SJSA1 (cell line): Measurements from ENCODE around the gene FBXO7. TPM values are rescaled to one million over a fixed set of nuclear protein-coding genes. Genes with fewer than 3 reads are reported as not detected.
A peak's percentile ranks its signal among the peaks of the same experiment; 100 is the strongest.

Source experiments
- DNase-seq, 2 experiments: peaks; one replicate each; pipeline ENCODE4 v3.0.0-alpha.2; 2015 to 2020; ENCODE audit warnings: low spot score in 2 of 2, low read depth in 1 of 2
- H3K27ac ChIP-seq: fragments of 250-450 bp; sonication (Bioruptor Pico); 2 replicates; pipeline ENCODE4 v1.5.1; 2020; ENCODE audit warnings: mild to moderate bottlenecking, moderate library complexity
- H3K27me3 ChIP-seq: fragments of 250-450 bp; sonication (Bioruptor Pico); replicated peaks from 2 replicates; pipeline ENCODE4 v1.5.1; 2020; ENCODE audit warnings: mild to moderate bottlenecking, moderate library complexity
- H3K36me3 ChIP-seq: fragments of 250-450 bp; sonication (Bioruptor Pico); 2 replicates; pipeline ENCODE4 v1.5.1; 2020; ENCODE audit warnings: mild to moderate bottlenecking
- H3K4me1 ChIP-seq: fragments of 250-450 bp; sonication (Bioruptor Pico); replicated peaks from 2 replicates; pipeline ENCODE4 v1.6.1; 2021; ENCODE audit warnings: mild to moderate bottlenecking
- H3K4me3 ChIP-seq: fragments of 250-450 bp; sonication (Bioruptor Pico); 2 replicates; pipeline ENCODE4 v1.5.1; 2020; ENCODE audit warnings: mild to moderate bottlenecking
- H3K9me3 ChIP-seq: fragments of 250-450 bp; sonication (Bioruptor Pico); replicated peaks from 2 replicates; pipeline ENCODE4 v1.5.1; 2020; ENCODE audit warnings: mild to moderate bottlenecking
- total RNA-seq: library from RNA; depleted of rRNA; stranded (reverse); fragments of >200 nt; shearing (Covaris generic); gene quantifications from 2 replicates; pipeline ENCODE4 v1.2.3, GENCODE V29; 2014; rRNA removed

FBXO7 gene
- total RNA-seq, 1 experiment from 2014 or later, result 139 TPM

DNA sequence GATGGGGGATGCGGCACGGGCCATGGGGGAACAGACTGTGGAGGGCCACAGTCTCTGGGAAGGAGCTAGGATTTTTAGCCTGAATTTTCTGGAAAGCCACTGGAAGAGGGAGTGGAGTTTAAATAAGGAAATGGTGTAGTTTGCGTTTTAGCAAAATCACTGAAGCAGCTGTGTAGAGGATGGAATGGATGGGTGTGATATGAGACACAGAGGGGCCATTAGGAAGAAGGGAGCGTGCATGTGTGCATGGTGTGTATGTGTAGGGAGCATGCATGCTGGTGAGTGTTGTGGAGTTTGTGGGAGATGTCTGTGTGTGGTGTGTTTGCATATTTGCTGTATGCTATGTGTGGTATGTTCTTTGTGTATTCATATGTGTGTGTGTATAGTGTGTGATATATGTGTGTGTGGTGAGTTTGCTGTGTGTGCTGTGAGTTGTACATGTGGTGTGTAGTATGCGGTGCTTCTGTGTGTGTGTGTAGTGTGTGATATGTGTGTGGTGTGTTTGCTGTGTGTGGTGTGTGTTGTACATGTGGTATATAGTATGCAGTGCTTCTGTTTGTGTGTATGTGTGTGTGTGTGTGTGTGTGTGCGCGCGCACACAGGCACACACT, 67.6 kb downstream of the FBXO7 start:
- H3K27ac ChIP-seq, result no peak overlapping the region
- no peak for DNase-seq
- H3K36me3 ChIP-seq, result no peaks in the 10 kb centered on the region
- no peaks in the 10 kb centered on the region for H3K27me3 ChIP-seq
- peaks cover 36% of the 10 kb centered on the region for H3K4me1 ChIP-seq
- no peak overlapping the region for H3K4me3 ChIP-seq
- H3K9me3 ChIP-seq, result no peaks in the 10 kb centered on the region

- Histone ChIP-seq H3K4me1 (peaks cover 36% of the 10 kb centered on the region), H3K9me3 (no peaks in the 10 kb centered on the region), H3K27me3 (no peaks in the 10 kb centered on the region), H3K27ac (no peak overlapping the region), H3K4me3 (no peak overlapping the region), H3K36me3 (no peaks in the 10 kb centered on the region)
- no peak for DNase-seq
Observed at GRCh38 chr22:32542677-32543357, 68.2 kb downstream of the FBXO7 start.

GRCh38 chr22:32544953-32545558, 70.4 kb downstream of the FBXO7 start:
- H3K9me3 ChIP-seq, result no peaks in the 10 kb centered on the region
- peak in 1 of 2 experiments; percentile 81 for DNase-seq
- no peaks in the 10 kb centered on the region for H3K27me3 ChIP-seq
- peaks cover 30% of the 10 kb centered on the region for H3K4me1 ChIP-seq
- peak overlapping the region; percentile 78 for H3K27ac ChIP-seq
- H3K36me3 ChIP-seq, result no peaks in the 10 kb centered on the region
- no peak overlapping the region for H3K4me3 ChIP-seq

DNA sequence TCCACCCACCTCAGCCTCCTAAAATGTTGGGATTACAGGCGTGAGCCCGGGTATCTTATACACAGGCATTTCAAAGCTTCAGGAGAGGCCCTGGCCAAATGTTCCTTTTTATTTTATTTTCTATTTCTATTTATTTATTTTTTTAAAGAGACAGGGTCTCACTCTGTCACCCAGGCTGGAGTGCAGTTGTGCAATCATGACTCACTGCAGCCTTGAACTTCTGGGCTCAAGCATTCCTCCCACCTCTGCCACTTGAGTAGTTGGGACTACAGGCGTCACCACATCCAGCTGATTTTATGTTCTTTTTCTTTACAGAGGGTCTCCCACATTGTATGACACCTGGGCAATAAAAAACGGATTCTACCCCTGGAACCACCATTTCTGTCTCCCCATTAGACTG, 71.2 kb downstream of the FBXO7 start:
- no peaks in the 10 kb centered on the region for H3K36me3 ChIP-seq
- H3K27me3 ChIP-seq, result no peaks in the 10 kb centered on the region
- H3K27ac ChIP-seq, result peak overlapping the region; percentile 78
- H3K4me3 ChIP-seq, result no peak overlapping the region
- H3K4me1 ChIP-seq, result peaks cover 30% of the 10 kb centered on the region
- no peaks in the 10 kb centered on the region for H3K9me3 ChIP-seq
- peak; percentile 50 to 70 for DNase-seq

DNA sequence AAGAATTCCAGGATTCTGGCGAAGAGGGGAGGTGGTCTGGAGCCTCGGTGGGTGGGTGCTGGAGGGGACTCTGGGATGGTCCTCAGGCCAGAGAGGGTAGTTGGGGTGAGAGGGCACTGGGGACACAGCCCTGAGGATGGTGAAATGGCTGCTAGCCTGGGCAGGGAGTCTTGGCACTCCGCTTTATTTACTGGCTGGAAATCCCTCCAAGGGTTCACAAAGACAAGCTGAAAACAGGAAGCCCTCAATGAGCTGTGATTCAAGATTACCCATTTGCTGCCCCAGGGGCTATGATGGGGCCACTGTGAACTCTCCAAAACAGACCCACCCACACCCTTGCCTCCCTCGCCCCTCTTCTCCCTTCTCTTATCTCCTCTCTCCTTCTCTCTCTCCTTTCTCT, 71.9 kb downstream of the FBXO7 start:
- Histone ChIP-seq H3K27me3 (no peaks in the 10 kb centered on the region), H3K9me3 (no peaks in the 10 kb centered on the region), H3K36me3 (no peaks in the 10 kb centered on the region), H3K4me3 (no peak overlapping the region), H3K4me1 (peaks cover 30% of the 10 kb centered on the region), H3K27ac (no peak overlapping the region; the same call in 1 of the 2 replicates)
- DNase-seq, result no peak

GRCh38 chr22:32546935-32547334, 72.3 kb downstream of the FBXO7 start:
- DNase-seq, result no peak
- Histone ChIP-seq H3K9me3 (no peaks in the 10 kb centered on the region), H3K27ac (no peak overlapping the region; the same call in 1 of the 2 replicates), H3K4me3 (no peak overlapping the region), H3K27me3 (no peaks in the 10 kb centered on the region), H3K36me3 (no peaks in the 10 kb centered on the region), H3K4me1 (peaks cover 30% of the 10 kb centered on the region)

DNA sequence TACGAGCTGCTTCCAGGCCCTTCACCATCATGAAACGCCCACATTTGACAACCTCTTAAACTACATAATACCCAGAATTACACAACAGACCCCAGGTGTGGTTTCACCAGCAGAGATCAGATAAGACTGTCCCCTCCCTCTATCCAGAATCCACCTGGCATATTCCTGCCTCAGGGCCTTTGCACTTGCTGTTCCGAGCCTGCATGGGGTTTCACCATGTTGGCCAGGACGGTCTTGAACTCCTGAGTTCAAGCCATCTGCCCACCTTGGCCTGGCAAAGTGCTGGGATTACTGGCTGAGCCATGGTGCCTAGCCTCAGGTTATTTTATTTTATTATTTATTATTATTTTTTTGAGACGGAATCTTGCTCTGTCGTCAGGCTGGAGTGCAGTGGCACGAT, 73.4 kb downstream of the FBXO7 start:
- H3K27ac ChIP-seq, result no peak overlapping the region
- no peak overlapping the region for H3K4me3 ChIP-seq
- no peaks in the 10 kb centered on the region for H3K36me3 ChIP-seq
- H3K9me3 ChIP-seq, result no peaks in the 10 kb centered on the region
- no peaks in the 10 kb centered on the region for H3K27me3 ChIP-seq
- peaks cover 30% of the 10 kb centered on the region for H3K4me1 ChIP-seq
- no peak for DNase-seq

Other genes starting within 250 kb of the FBXO7 start
- not detected in 2 replicates for gene SLC5A4, start 219.5 kb upstream of the FBXO7 start, total RNA-seq
- gene RFPL3, start 116.9 kb upstream of the FBXO7 start, total RNA-seq, result not detected in 2 replicates
- gene RTCB, start 62.6 kb upstream of the FBXO7 start, total RNA-seq, result 196 TPM in 2 replicates
- not detected in 2 replicates for gene BPIFC, start 10.4 kb upstream of the FBXO7 start, total RNA-seq